GM18511 (cell line): Measurements from ENCODE around the gene CTDP1.
A peak's percentile ranks its signal among the peaks of the same experiment; 100 is the strongest.

Source experiments
- ATAC-seq: cut with Tn5 transposase; IDR thresholded peaks from one replicate; pipeline ENCODE4 v1.9.1; 2021; ENCODE audit warnings: mild to moderate bottlenecking, moderate library complexity; ENCODE audit not compliant: unreplicated experiment

The CTDP1 gene, protein sequence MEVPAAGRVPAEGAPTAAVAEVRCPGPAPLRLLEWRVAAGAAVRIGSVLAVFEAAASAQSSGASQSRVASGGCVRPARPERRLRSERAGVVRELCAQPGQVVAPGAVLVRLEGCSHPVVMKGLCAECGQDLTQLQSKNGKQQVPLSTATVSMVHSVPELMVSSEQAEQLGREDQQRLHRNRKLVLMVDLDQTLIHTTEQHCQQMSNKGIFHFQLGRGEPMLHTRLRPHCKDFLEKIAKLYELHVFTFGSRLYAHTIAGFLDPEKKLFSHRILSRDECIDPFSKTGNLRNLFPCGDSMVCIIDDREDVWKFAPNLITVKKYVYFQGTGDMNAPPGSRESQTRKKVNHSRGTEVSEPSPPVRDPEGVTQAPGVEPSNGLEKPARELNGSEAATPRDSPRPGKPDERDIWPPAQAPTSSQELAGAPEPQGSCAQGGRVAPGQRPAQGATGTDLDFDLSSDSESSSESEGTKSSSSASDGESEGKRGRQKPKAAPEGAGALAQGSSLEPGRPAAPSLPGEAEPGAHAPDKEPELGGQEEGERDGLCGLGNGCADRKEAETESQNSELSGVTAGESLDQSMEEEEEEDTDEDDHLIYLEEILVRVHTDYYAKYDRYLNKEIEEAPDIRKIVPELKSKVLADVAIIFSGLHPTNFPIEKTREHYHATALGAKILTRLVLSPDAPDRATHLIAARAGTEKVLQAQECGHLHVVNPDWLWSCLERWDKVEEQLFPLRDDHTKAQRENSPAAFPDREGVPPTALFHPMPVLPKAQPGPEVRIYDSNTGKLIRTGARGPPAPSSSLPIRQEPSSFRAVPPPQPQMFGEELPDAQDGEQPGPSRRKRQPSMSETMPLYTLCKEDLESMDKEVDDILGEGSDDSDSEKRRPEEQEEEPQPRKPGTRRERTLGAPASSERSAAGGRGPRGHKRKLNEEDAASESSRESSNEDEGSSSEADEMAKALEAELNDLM

DNA sequence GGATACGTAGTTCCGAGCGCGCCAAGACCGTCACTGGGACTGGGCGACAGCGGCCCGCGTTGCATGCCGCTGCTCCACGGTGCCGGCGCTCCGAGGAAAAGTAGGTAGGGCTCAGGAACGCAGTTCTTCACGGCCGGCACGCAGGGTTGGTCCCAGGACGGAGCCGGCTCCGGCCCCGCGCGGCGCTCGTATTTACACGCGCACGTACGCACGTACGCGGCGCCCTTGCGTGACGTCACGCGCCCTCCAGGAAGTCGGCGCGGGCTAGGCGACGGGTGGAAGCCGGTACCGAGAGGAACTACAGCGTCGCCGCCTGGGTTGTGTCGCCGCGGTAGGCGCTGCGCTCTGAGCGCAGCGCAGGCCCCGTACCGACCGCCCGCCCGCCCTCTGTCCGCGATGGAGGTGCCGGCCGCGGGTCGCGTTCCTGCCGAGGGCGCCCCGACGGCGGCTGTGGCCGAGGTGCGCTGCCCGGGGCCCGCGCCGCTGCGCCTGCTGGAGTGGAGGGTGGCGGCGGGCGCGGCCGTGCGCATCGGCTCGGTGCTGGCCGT is at the start of gene CTDP1:
TSS of gene CTDP1 (plus strand) at position 252 of the 548 bp plus-strand sequence. CDS start at position 397, 145 bp downstream.
- ATAC-seq = peak; percentile 64

DNA sequence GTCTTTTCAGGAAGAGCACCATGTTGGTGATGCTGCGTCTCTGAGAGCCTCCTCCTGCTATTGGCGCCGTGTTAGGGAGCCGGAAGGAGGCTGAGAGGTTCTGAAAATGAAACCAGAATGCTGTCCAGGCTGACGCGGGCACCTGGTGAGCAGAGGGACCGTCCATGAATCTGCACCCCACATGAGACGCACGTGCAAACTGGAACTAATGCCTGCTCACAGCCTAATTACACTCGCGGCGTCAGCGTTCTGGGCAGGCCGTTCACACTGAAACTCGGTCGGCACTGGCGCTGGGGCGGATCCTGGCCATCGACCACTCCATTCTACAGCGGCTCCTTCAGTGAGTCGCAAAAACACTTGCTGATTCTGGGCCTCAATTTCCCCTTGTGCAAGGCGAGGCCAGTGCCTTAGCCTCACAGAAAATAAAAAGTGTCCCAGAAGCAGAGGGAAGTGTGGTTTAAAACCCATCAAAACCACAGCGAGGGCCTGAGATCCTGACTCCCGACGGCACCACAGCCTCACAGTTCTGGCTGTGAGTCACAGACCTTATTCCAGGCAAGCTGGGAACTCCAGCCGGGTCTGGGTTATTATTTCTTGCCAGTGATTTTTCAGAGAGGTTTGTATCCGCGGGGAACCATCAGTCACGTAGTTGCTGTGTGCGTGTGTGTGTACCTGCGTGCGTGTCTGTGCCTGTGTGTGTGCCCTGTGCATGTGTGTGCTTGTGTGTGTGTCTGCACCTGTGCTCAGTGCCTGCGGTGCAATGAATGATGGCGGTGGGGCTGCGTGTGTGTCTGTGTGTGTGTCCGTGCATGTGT is 49.1 kb upstream of the CTDP1 start:
- ATAC-seq = no peak

DNA sequence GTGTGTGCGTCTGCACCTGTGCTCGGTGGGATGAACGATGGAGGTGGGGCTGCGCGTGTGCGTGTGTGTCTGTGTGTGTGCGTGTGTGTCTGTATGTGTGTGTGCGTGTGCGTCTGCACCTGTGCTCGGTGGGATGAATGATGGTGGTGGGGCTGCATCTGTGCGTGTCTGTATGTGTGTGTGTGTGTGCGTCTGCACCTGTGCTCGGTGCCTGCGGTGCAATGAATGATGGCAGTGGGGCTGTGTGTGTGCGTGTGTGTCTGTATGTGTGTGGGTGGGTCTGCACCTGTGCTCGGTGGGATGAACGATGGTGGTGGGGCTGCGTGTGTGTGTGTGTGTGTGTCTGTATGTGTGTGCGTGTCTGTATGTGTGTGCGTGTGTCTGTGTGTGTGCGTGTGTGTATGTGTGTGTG is 48.5 kb upstream of the CTDP1 start:
- no peak for ATAC-seq

DNA sequence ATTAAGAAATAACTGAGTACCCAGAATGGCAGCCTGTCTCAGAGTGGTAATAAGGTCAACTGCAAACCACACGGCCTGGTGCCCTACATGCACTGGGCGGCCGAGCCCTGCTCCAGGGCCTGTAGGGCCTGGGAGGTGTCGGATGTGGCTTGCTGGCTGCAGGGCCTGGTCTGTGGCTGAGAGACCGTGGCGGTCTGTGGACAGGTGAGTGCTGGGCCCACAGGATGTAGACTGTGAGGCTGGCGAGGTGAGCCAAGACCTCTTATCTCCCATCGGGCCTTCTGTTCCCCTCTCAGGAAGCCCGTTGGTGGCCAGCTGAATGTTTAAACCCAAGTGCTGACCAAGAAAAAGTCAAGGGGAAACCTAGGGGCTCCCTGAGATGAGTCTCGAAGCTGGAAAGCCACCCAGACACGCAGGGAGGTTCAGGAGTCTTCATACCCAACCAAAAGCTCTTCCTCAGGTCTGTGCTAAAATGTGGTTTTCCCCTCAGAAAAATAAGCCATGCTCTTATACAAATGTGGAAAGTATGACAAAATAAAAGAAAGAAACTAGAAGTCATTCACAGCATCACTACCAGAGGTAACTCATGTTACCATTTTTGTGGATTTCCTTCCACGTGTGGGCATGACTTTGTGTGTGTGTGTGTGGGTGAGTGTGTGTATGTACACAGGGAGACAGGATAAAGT is 47.7 kb upstream of the CTDP1 start:
- no peak for ATAC-seq

DNA sequence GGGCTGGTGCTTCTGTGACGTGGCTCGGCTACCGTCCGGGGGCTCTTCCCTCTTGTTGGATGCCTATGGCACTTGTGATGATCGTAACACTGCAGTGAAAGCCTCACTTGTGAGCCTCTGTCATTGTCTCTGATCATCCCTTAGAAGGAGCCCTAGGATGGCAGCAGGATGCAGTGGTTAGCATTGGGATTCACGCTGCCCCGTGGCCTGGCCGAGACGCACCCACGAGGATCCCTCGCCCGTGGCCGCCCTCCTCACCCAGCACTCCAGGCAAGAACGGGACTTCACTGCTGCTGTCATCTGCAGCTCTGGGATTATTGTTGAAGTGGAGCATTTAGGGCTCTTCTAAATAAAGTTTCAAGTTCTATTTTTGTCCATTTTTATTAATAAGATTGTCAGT is 46.8 kb upstream of the CTDP1 start:
- no peak for ATAC-seq

DNA sequence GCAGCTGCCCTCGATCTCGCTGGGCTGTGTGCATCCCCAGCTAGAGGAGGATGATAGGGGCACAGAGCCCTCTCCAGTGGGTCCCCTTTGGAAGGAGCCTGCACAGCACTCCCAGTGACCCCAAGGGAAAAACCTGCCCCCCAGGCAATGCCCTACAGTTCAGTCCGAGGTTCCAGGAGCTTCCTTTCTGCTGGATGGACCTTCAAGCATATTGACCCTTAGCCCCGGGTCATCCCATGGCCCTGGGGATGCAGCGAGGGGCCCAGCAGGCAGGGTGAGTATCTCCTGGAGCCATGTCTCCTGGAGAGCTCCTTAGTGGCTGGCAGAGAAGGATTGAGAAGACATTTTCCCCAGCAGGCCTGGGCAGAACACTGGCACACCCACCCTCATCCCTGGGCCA is 45.4 kb upstream of the CTDP1 start:
- no peak for ATAC-seq

DNA sequence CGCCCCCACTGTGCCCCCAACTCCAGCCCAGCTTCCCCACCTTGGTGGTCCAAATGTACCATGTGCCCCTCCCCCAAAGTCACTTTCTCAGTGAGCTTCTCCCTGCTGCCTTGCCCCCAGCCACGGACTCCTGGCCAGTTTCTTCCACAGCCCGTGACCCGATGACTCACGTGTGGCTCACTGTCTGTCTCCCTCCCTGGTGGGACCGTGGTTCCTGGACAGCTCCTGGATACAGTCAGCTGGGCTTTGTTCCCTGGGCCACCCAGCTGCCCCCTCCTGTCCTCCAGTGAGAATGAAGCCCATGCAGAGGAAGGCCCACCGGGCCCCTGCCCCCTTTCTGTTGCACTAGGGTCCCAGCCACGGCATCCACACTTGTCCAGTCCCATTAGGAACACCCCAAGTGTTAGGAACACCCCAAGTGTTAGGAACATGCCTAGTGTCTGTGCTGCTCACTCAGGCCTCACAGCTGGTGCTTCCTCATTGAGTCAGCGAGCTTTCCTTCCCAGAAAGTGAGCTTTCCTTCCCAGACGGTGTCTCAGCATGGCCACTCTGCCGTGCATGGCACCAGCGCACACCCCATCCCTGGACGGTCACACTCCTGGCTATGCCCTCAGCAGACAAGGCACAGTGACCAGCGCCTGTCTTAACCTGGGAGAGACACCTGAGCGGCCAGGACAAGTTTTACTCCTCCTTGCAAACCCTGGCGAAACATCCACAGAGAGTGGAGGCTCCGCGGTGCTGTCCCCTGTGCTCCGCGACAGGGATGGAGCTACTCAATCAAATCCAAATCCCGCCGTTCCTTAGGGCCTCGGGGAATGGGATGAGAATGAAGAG is 44.8 kb upstream of the CTDP1 start:
- ATAC-seq = no peak

DNA sequence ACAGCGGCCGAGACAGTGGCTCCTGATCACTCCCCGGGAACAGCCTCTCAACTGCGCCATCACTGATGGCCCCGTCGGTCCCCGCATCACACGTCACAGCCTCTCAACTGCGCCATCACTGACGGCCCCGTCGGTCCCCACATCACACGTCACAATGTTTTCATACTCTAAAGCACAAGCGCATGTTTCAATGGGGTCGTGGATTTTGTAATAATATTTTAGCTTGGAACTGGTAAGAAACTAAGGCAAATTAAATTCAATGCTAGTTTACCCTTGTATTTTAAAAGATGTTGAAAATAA is 44.2 kb upstream of the CTDP1 start:
- no peak for ATAC-seq

DNA sequence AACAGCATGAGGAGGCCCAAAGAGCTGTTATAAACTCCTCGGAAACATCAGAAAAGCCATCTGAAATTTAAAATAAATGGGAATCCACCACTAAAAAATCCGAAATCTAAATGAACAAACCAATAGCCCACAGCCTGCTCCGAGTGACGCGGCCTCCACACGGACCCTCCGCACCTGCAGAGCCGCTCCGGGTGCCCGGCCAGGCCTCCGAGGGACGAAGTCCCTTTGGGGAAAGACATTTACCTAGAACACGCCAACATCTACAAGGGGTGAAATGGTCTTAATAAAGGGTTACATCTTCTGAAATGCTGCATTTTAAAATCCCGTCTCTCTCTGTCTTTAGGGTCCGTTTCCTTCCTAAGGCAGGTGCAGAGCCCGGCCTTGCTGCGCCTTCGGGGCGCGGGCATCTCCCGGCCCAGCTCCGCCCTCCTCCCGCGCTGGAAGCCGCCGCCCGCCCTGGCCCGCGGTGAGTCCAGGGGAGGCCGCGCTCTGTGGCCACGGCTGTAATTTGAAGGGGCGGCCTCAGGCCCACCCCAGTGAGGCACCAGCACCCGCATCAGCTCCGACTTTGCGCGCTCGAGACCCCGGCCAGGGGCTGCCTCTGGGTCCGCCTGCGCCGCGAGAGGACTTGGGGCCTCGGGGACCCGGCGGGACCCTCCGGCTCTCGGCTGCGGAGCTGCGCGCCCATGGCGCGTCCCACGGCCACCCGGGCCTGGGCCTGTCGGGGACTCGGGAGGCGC is 42.3 kb upstream of the CTDP1 start:
- ATAC-seq = no peak

DNA sequence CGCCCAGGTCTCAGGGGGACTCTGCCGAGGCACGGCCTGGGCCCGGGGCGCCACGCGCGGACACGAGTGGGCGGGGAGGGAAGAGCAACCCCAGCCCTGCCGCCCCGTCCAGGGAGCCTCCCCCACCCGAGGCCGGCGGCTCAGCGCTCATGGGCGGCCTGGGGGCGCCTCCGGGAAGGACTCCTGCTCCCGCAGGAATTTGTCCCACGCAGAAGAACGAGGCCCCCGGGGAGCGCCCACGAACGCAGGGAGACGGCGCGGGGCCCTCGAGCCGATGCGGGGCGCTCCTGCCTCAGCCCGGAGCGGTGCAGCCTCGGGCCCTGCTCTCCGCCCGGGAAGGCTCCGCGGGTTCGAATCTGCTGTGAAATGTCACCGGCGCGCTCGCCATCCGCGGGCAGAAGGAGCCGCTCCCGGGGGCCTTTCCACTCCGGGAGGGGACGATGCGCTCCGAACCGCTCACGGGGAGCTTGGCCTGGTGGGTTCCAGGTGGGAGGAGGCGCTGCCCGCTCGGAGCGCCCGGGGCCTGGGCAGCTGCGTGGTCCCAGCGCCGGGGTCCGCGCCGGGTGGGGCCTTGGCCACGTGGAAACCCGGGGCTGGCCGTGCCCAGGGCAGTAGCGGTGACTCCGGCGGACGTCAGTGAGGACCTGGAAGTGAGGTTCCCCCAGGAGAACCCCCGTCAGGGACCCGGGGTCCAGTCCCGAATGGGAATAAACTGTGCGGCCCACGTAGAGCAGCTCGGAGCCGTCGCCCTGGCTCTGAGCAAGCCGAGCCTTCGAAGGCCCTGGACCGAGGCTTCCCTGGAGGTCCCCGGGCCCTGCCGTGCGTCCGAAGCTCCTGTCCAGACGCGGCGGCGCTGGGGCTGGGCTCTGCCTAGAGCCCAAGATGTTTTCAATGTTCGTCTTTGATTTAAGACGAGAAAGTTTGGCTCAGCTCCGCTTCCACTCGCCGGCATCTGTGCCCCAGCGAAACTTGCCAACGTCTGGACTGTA is 41.4 kb upstream of the CTDP1 start:
- no peak for ATAC-seq

DNA sequence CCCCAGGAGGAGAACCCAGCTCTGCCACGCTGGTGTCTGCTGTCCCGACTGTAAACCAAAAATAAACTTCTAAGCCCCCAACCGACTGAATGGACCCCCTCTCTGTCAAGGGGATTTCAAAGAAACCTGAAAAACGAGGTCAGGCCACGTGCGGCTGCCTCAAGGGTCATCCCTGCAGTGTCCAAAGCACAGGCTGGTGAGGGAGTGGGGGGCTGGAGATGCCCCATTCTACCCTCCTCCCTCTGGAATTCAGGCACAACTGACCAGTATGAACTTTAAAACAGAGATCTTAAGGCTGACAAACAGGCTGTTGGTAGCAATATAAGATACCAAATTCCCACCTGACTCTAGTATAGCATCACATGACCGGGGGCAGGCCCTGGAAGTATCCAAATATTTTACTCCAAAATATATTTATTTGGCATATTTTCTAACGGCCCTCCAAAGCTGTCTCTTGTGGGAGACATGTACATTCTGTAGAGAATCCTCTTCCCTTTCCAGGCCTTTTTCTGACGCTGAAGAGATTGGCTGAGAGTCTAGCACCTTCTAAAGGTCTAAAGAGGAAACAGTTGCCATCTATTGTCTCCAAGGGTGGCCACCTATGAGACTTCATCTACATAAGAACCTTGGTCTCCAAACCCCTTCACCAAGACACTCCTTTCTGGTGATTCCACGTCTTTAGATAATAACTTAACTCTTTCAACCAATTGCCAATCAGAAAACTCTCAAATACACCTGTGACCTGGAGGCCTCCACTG is 40.4 kb upstream of the CTDP1 start:
- ATAC-seq = no peak

DNA sequence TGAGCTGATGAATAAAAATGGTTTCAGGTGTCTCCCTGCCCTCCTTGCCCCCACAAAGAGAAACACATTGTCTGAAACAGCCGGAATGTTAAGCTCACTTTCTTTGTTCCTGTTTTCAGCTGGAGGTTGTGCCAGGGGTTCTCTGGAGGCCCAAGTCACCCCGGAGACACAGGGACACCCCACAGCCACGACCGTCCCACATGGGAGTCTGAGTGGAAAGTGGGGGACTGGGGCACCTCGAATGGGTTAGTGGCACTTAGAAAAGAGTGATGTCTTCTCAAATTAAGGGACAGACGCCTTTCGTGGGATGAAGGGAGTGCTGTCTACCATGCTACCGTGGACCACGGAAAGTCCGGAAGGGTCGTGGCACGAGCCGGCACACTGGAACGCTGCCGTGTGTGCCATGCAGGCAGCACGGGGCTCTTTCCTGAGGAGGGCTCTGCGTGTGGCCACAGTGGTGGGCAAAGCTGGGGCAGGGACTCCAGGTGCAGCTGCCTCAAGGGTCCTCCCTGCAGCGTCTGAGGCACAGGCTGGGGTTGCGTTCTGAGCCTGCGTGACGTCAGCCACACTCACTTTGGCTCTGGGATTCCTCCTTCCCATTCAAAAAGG is 39.4 kb upstream of the CTDP1 start:
- no peak for ATAC-seq

DNA sequence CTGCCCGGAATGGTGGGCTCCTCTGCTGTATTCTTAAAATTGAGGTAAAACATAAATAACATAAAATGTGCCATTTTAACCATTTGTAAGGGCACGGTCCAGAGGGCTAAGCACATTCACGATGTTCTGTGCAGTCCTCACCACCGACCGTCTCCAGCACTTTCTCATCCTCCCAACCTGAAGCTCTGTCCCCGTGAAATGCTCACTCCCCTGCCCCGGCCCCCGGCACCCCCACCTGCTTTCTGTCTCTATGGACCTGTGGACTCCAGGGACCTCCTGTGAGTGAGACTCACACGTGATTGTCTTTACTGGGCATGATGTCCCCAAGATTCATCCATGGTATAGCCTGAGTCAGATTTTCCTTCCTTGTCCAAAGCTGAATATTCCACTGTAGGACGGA is 38.7 kb upstream of the CTDP1 start:
- ATAC-seq = no peak

DNA sequence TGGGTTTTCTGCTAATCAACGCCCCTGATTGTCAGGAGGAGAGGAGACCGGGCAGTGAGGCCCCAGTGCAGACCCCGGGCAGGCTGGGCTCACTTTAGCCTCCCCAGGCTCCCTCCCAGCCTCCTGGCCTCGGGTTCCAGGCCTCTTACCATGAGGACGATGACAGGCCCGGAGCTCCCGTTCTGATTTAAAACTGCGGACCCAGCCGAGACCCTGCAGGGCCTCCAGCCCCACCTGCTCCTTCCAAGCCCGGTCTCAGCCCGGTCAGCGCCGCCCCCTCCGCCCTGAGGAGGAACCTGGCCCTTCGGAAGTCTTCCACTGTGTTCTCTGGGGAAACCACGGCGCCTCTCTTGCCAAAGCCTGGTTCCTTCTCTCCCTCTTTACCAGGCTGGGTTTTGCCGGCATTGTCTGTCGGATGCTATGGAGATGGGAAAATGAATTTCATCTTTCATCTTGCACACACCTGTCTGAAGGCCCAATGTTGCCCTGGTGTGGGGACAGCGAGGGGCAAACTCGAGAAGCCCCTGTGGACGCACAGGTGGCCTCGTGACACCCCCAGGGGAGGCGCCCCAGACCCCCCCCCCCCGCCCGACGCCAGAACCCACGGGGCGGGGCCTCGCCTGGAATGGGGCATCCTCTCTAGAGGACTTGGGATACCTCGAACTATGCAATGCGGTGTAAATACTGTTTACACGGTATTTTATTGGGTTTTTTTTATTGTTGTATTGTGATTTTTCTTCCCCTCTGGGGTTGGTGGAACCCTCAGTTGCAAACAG is 37.7 kb upstream of the CTDP1 start:
- ATAC-seq = no peak

DNA sequence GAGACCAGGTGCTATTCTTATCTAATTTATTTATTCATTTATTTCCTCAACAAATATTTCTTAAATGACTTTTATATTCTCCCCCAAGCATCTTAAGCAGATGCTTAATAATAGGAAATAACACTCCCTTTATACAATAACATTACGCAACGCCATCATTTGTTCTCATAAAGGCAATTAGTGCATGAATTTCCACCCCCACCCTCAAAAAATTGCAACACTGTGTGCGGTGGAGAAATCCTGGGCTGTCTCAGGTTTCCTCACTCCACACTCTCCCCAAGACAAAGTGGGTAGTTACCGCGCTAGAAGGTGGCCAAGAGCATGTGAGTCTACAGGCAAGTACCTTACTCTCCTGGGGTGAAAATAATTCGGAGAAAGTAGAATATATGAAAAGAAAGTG is 37.0 kb upstream of the CTDP1 start:
- ATAC-seq = no peak
